ENCODE data around the gene NCAN. TPM values are rescaled to one million over a fixed set of nuclear protein-coding genes. Genes with fewer than 3 reads are reported as not detected.

NCAN gene
- total and polyA plus RNA-seq, 2 of the 4 experiments (the other 2 are of a cell fraction): not detected

GRCh38 chr19:19170873-19171672, 40.7 kb upstream of the NCAN start:
- Histone ChIP-seq H2BK20ac (ENCODE audit: low read depth, low read length) (peak overlapping the region; percentile 95), H3K36me3 (ENCODE audit: control insufficient read depth, insufficient read depth, low read length) (no peaks in the 10 kb centered on the region), H4K20me1 (ENCODE audit: insufficient read depth, low read length) (no peaks in the 10 kb centered on the region), H3K9me1 (ENCODE audit: insufficient read depth, low read length) (peaks cover 11% of the 10 kb centered on the region), H2BK15ac (ENCODE audit: low read depth, low read length) (peak overlapping the region; percentile 53; the same call in 2 of the 3 replicates), H2AFZ (replicated peaks; ENCODE audit: low read length, poor library complexity) (peak overlapping the region; percentile 39), H3K9me3 (ENCODE audit: control insufficient read depth, insufficient read depth, low read length) (no peaks in the 10 kb centered on the region), H3K4me2 (ENCODE audit: low read depth, low read length) (no peak overlapping the region; the same call in 1 of the 2 replicates), H2AK5ac (ENCODE audit: low read depth, low read length) (peak overlapping the region; percentile 98), H3K4ac (ENCODE audit: low read depth, low read length) (peak overlapping the region; percentile 98), H3K18ac (ENCODE audit: low read depth, low read length) (peak overlapping the region; percentile 91), H3K27me3 (ENCODE audit: control insufficient read depth, insufficient read depth, low read length) (no peaks in the 10 kb centered on the region), H3K27ac (ENCODE audit: insufficient read depth, low read length) (peak overlapping the region; percentile 80; the same call in 1 of the 2 replicates), H3K4me1 (ENCODE audit: control insufficient read depth, insufficient read depth, low read length) (peaks cover 24% of the 10 kb centered on the region), H4K5ac (ENCODE audit: low read depth, low read length) (peak overlapping the region; percentile 66), H4K91ac (ENCODE audit: insufficient read depth, low read depth, low read length) (peak overlapping the region; percentile 99), H3K56ac (ENCODE audit: extremely low read depth, insufficient read depth, low read length) (no peak overlapping the region; the same call in none of the 2 replicates), H3K9ac (ENCODE audit: low read depth, low read length) (peak overlapping the region; percentile 68; the same call in 1 of the 2 replicates), H3K79me1 (ENCODE audit: low read depth in 1 of 2, low read length in 2 of 2) (no peaks in the 10 kb centered on the region), H3K23ac (ENCODE audit: low read depth, low read length) (peak overlapping the region; percentile 76), H4K8ac (ENCODE audit: low read depth in 2 of 2, low read length in 2 of 2) (peak overlapping the region; percentile 87 to 92; a peak in 3 of 4 replicates), H2AK9ac (replicated peaks; ENCODE audit: low read depth, low read length, poor library complexity) (peak overlapping the region; percentile 96), H3K4me3 (ENCODE audit: insufficient read depth, low read depth, low read length) (no peak overlapping the region), H2BK120ac (ENCODE audit: low read depth, low read length) (peak overlapping the region; percentile 95), H2BK5ac (ENCODE audit: low read depth, low read length, poor library complexity, severe bottlenecking) (no peak overlapping the region), H3K14ac (replicated peaks; ENCODE audit: low read depth, low read length) (peak overlapping the region; percentile 94)
- ChIA-PET POLR2A (ENCODE audit: unreplicated experiment) (no interaction called here), CTCF (no interaction called here)
- no peak for TF ChIP-seq FOS (IDR thresholded peaks at IDR 0.05; ENCODE audit: low read depth, low read length)
- TF ChIP-seq ELK1 (IDR thresholded peaks at IDR 0.05; ENCODE audit: borderline replicate concordance, low read depth, low read length): no peak
- TF ChIP-seq BHLHE40 (IDR thresholded peaks at IDR 0.05; ENCODE audit: low read depth, low read length): no peak
- TF ChIP-seq CTCF (conservative IDR thresholded peaks at IDR 0.05; ENCODE audit: low read depth, low read length): no peak
- no peak for TF ChIP-seq POLR2A (IDR thresholded peaks at IDR 0.05; ENCODE audit: low read depth, low read length)
- no TSS peak for BruUV-seq (replicated peaks)
- in situ Hi-C loops (cut with MboI; ENCODE audit: low sequenced_read_pairs): no loop called here
- dilution Hi-C loops (cut with HindIII; ENCODE audit: low sequenced_read_pairs, unreplicated experiment): no loop called here
- intact Hi-C loops (cut with micrococcal nuclease): loop anchor here (10.0 kb wide), 1 partner anchor 106 kb away; the partner anchor contains the start of gene SLC25A42
- DNase-seq (no peak), ATAC-seq (ENCODE audit: low read depth) (no peak)
- WGBS, 2 experiments (ENCODE audit: extremely low coverage in 2 of 2, insufficient read length in 1 of 2): 71% methylated on average over 4 of the region's 6 CpGs; no CpG with 5 or more reads in 1 of the 2 experiments
